WI38 (cell line): ENCODE measurements around the gene KCTD4.

ENCODE experiments used
- H3K4me3 ChIP-seq: 2 replicates; pipeline ENCODE4 v1.5.1; 2011; ENCODE audit warnings: low read depth, mild to moderate bottlenecking, control low read depth, low read length
- CTCF ChIP-seq: IDR thresholded peaks from 2 replicates; pipeline ENCODE4 v1.5.1; 2012; ENCODE audit warnings: low read depth, mild to moderate bottlenecking, control low read depth, low read length

The KCTD4 gene

GRCh38 chr13:45225370-45225769 is 24.5 kb upstream of the KCTD4 start:
- TF ChIP-seq CTCF, result no peak

GRCh38 chr13:45224176-45224575 is 23.3 kb upstream of the KCTD4 start:
- TF ChIP-seq CTCF, result no peak

More at GRCh38 chr13:45225370-45225769, 24.5 kb upstream of the KCTD4 start:
- H3K4me3 ChIP-seq, result no peak overlapping the region

DNA sequence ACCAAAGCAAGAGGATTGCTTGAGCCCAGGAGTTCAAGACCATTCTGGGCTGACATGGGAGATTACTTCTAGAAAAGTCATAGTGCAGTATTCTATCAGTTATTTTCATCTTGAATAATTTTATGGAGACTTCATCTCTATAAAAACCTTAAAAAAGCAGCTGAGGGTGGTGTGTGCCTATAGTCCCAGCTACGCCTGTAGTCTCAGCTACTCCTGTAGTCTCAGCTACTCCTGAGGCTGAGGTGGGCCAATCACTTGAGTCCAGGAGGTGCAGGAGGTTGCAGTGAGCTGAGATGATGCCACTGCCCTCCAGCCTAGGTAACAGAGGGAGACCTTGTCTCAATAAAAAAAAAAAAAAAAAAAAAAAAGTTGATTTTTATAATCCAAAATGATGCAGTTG is 22.1 kb upstream of the KCTD4 start:
- no peak for TF ChIP-seq CTCF
- no peak overlapping the region for H3K4me3 ChIP-seq

More at GRCh38 chr13:45224176-45224575, 23.3 kb upstream of the KCTD4 start:
- no peak overlapping the region for H3K4me3 ChIP-seq

GRCh38 chr13:45222516-45222915 is 21.7 kb upstream of the KCTD4 start:
- H3K4me3 ChIP-seq, result no peak overlapping the region
- no peak for TF ChIP-seq CTCF

DNA sequence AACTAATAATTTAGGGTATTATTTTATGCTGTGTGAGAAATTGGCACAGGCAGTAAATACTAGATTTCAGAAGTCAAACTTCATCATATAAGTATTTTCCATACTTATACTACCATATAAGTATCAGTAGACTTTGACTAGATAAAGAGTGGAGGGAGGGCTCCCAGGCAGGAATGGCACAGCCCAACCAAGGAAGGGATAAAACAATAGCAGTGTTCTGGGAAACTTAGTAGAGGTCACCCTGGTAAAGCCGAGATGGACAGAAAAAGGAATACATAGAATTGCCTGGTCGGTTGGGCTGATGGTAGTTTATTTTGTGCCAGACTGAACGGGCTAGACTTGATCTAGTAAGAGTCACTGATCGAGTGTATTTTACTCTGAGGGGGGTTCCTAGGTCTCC is 19.6 kb upstream of the KCTD4 start:
- TF ChIP-seq CTCF, result no peak
- H3K4me3 ChIP-seq, result no peak overlapping the region

DNA sequence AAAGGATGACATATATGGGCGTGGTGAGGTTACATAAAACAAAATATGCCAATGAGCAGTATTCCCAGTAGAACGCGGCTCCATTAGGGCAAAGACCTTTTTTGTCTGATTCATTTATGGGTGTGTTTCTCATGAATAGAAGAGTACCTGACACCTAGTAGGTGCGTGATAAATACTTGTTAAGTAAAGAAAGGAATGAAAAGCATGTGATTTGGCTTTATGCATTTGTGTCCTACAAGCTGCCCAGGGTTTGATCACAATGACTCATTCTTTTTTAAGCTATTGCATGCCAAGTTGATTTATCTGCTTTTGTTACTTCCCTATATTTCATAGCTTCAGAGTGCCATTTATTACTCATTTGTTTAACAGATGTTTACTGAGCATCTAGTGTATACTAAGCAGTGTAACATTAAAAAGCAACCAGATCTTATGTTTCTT is 19.1 kb upstream of the KCTD4 start:
- no peak for TF ChIP-seq CTCF
- H3K4me3 ChIP-seq, result no peak overlapping the region

DNA sequence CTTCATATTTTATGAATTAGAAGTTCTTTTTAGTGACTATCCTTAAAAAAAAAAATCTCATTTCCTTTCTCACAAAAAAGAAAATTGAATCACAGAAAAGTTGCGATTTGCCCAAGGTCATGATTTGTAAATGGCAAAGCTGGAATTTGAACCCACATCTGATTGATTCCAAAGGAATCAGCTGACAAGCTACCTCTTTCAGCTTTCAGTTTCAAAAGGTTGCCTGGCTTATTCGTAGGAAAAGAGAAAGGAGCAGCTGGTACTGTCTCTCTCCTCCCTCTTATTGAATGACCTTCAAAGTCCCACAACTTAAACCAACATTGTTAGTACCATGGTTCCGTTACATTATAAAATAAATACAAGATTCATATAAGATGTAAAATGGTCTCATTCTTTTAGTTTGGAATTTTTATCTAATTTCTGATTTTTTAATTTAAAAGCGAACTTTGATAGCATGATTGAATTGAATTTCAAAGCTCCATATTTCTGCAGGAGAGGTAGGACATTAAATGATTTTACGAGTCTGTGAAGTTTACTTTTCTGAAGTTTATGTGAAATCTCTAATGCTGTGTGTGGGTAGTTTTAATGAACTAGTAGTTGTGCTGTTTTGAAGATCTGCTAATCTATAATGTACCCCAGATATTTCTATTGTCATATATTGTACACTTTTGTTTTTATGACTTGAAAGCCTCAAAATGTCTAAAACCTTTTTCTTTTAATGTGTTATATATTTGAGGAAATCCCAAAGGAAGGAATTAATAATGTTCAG is 18.5 kb upstream of the KCTD4 start:
- TF ChIP-seq CTCF, result no peak
- no peak overlapping the region for H3K4me3 ChIP-seq
